Activated CD4-positive, CD25-positive, alpha-beta regulatory T cell treated with anti-CD3 and anti-CD28 coated beads, Interleukin-2, amount 50 U/mL, for 72 hours (primary cell): ENCODE data around the gene MPRIP.
A peak's percentile ranks its signal among the peaks of the same experiment; 100 is the strongest.

Experiments used
- DNase-seq: peaks from one replicate; pipeline ENCODE4 v3.0.0; 2021

MPRIP gene

GRCh38 chr17:17053446-17054379 lies 11.5 kb downstream of the MPRIP start:
- peak; percentile 13 for DNase-seq

GRCh38 chr17:17054636-17055035 lies 12.4 kb downstream of the MPRIP start:
- no peak for DNase-seq

GRCh38 chr17:17055286-17056155 lies 13.3 kb downstream of the MPRIP start:
- peak; percentile 6 for DNase-seq

GRCh38 chr17:17056156-17056539 lies 13.9 kb downstream of the MPRIP start:
- peak; percentile 12 for DNase-seq

GRCh38 chr17:17057057-17057551 lies 14.8 kb downstream of the MPRIP start:
- no peak for DNase-seq

GRCh38 chr17:17058304-17058703 lies 16.0 kb downstream of the MPRIP start:
- peak; percentile 27 for DNase-seq

- peak; percentile 6 for DNase-seq
Measured at GRCh38 chr17:17059301-17059890, 17.1 kb downstream of the MPRIP start.

- DNase-seq: no peak
Measured at GRCh38 chr17:17060001-17060922, 18.0 kb downstream of the MPRIP start.

- no peak for DNase-seq
Measured at GRCh38 chr17:17060930-17061329, 18.7 kb downstream of the MPRIP start.

- DNase-seq: no peak
Measured at GRCh38 chr17:17061516-17061915, 19.3 kb downstream of the MPRIP start.

- no peak for DNase-seq
Measured at GRCh38 chr17:17062356-17062755, 20.1 kb downstream of the MPRIP start.

GRCh38 chr17:17062866-17063265 lies 20.6 kb downstream of the MPRIP start:
- no peak for DNase-seq

- DNase-seq: no peak
Measured at GRCh38 chr17:17063546-17064122, 21.4 kb downstream of the MPRIP start.

GRCh38 chr17:17064322-17064721 lies 22.1 kb downstream of the MPRIP start:
- DNase-seq: no peak

- no peak for DNase-seq
Measured at GRCh38 chr17:17066021-17066420, 23.8 kb downstream of the MPRIP start.

- DNase-seq: no peak
Measured at GRCh38 chr17:17067257-17067656, 25.0 kb downstream of the MPRIP start.

GRCh38 chr17:17069849-17070248 lies 27.6 kb downstream of the MPRIP start:
- no peak for DNase-seq

GRCh38 chr17:17070931-17071330 lies 28.7 kb downstream of the MPRIP start:
- no peak for DNase-seq

GRCh38 chr17:17071531-17072360 lies 29.5 kb downstream of the MPRIP start:
- DNase-seq: no peak

GRCh38 chr17:17072546-17072945 lies 30.3 kb downstream of the MPRIP start:
- DNase-seq: no peak
